NCI-H82 treated with DMSO at 0.1 percent for 48 hours (cell line): ENCODE data around the gene PPFIBP1.

Source experiments
- DNase-seq: peaks from one replicate; lab custom pipeline; 2025; ENCODE audit not compliant: unreplicated experiment; lab: John Stamatoyannopoulos, UW

The PPFIBP1 gene

GRCh38 chr12:27523642-27524493 lies at the start of gene PPFIBP1:
Gene PPFIBP1, plus strand, starts transcription at chr12:27524206. Its CDS starts 109,191 bp downstream, at chr12:27633397.
- peak; percentile 96 for DNase-seq

DNA sequence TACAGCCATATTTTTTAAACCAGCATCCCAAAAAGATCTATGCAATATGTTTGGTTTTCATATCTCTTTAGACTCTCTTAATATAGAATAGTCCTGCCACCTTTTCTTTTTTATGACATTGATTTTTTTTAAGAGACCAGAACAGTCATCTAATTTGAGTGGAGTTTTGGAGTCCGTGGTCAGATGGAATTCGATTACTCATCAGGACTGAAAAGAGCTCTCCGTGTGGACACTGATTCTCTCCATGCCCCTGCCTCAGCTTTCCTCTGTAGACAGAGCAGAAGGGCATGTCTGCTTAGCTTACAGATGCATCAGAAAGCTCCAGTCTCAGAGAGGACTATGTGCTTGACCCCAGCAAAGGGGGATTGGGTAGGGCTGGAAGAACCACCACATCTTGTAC lies 49.7 kb upstream of the PPFIBP1 start:
- DNase-seq, result no peak

DNA sequence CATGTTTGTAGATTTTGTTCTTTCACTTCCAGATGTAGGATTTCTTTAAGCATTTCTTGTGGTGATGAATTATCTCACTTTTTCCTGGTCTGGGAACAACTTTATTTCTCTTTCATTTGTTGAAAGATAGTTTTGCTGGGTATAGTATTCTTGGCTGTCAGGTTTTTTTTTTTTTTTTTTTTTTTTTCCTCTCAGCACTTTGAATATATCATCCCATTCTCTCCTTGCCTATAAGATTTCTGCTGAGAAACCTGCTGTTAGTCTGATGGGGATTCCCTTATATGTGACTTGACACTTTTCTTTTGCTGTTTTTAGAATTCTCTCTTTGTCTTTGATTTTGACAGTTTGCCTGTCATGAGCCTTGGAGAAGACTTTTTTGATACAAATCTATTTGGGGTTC lies 47.0 kb upstream of the PPFIBP1 start:
- no peak for DNase-seq

DNA sequence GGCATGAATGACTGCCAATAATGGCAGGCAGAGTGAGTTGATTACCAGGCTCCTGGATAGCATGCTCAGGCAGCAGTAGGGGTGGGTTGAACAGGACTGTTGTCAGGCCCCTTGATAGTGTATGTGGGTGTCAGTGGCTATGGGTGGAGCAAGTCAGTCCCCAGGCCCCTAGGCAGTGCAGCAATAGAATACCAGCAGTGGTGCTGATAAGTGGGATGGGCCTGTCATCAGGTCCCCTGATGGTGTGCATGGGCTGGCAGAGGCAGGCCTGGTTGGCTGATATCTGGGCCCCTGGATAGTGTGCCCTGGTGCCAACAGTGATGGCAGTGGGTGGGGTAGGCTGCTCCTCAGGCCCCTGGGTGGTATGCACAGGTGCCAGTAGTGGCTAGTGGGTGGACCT lies 45.1 kb upstream of the PPFIBP1 start:
- no peak for DNase-seq

DNA sequence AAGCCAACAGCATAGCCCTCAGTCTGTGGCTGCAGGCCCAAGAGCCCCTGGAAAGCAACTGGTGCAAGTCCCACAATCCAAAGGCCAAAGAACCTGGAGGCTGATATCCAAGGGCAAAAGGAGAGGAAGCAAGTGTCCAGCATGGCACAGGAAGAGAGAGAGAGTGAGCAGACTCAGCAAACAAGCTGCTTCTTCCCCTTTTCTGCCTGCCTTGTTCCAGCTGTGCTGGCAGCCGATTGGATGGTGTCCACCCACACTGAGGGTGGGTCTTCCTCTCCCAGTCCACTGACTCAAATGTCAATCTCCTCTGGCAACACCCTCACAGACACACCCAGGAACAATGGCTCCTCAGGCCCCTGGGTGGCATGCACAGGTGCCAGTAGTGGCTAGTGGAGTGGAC lies 44.0 kb upstream of the PPFIBP1 start:
- no peak for DNase-seq

- no peak for DNase-seq
Measured at GRCh38 chr12:27486961-27487360, 37.0 kb upstream of the PPFIBP1 start.

DNA sequence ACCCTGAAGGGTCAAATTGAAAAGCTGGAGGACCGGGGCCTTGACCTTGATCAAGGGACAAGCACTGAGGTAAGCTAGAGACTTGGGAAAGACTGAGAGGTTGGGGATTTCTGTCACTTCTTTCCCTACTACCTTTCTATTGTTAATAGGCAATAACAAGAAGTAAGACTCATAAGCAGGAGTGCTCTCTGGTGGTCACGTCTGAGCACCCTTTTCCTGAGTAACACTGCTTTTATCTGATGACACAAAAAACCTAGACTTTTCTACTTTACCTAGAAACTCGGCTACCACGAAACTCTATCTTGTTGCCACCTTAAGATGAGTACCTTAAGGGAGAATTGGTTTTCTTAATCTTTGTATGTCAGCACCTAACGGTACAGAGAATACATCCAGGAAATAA lies 35.5 kb upstream of the PPFIBP1 start:
- DNase-seq, result no peak

GRCh38 chr12:27491226-27491625 lies 32.8 kb upstream of the PPFIBP1 start:
- DNase-seq, result no peak

DNA sequence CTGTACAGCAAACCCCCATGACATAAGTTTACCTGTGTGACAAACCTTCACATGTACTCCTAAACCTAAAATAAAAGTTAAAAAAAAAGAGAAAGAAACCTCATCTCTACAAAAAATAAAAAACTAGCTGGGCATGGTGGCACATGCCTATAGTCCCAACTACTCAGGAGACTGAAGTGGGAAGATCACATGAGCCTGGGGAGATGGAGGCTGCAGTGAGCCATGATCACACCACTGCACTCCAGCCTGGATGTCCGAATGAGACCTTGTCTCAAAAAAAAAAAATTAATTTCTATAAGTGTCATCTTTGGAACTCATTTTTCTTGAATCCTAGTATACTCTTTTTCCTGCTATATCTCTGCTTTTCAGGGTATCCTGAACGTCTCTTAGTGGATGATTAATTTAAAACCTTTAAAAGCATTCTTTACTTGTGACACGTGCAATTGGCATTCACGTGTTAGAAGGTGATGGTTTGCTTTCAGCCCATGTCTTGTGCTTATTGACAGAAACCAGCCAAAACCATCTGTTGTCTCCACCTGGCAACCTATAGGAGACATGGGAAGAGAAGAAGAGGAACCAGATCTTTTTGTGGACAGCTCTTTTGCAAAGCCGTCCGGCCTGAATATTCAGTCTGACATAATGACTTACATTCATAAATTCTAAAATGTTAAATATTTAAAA lies 30.6 kb upstream of the PPFIBP1 start:
- no peak for DNase-seq

GRCh38 chr12:27497446-27497845 lies 26.6 kb upstream of the PPFIBP1 start:
- DNase-seq, result no peak

DNA sequence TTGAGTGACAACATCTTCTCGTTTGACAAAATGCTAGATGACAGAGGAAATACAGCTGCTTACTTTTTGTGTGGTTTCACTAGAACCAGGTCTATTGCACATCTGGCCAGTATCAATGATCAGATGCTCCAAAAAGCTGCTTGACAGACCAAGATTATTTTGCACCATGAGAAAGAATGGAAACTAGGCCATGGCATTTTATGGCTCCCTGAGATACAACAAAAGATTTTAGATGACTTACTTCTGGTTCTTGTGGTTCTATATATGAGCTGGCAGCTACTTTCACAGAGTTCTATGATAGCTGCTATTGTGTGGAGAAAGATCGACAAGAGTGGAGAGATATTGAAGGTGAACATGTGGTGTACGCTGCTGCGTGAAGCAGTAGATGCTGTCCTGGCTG lies 25.9 kb upstream of the PPFIBP1 start:
- DNase-seq, result no peak

- DNase-seq, result no peak
Measured at GRCh38 chr12:27498761-27499160, 25.2 kb upstream of the PPFIBP1 start.

DNA sequence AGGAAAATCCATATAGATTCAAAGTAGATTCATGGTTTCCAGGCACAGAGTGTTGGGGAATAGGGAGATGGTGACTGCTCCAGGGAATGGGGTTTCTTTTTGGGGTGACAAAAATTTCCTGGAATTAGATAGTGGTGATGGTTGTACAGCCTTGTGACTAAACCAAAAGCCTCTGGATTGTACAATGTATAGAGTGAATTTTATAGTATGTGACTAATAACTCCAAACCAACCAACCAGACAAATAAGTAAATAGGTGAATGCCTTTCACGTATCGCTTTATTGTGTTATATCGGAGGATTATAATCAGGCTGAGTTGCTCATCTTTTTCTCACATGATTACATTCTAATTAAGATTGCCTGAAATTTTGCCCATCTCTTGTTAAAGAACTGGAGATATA lies 24.6 kb upstream of the PPFIBP1 start:
- DNase-seq, result no peak

DNA sequence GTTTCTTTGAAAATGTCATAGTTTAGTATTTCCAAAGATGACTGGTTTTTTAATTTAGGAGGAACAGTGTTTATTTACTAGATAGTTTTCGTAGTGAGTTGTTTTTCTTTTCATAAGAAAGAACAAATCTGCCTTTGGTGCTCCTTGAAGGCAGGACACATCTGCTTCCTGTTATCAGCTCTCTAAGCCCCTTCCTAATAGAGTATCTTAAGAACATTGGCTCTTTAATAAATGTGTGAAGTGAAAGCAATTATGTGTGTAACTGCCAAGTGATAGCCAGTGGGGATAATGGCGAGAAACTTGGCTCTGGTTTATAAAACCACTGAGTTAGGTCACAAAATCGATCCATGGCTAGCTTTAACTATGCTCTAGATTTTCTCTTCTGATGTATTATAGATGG lies 23.5 kb upstream of the PPFIBP1 start:
- DNase-seq, result no peak

- no peak for DNase-seq
Measured at GRCh38 chr12:27502021-27502435, 22.0 kb upstream of the PPFIBP1 start.

- DNase-seq, result no peak
Measured at GRCh38 chr12:27504507-27504906, 19.5 kb upstream of the PPFIBP1 start.

DNA sequence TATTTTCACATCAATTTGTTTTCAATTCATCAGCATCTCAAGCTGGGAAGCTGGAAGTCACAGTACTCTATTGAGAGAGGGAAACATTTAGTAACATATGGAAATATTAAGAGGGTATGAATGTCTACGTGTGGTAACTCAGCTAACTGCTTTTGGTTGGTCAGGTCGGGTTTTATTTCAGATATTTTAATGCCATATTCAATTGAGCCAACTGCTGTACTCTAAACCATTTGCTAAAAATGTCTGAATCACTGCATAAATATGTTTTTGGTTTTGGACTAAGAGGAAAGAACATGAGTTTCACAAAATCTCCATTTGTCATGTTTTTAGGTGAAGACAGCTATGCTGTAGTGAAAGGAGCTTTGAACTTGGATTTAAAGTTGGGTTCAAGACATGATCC lies 18.9 kb upstream of the PPFIBP1 start:
- DNase-seq, result no peak

- no peak for DNase-seq
Measured at GRCh38 chr12:27505761-27506160, 18.2 kb upstream of the PPFIBP1 start.

DNA sequence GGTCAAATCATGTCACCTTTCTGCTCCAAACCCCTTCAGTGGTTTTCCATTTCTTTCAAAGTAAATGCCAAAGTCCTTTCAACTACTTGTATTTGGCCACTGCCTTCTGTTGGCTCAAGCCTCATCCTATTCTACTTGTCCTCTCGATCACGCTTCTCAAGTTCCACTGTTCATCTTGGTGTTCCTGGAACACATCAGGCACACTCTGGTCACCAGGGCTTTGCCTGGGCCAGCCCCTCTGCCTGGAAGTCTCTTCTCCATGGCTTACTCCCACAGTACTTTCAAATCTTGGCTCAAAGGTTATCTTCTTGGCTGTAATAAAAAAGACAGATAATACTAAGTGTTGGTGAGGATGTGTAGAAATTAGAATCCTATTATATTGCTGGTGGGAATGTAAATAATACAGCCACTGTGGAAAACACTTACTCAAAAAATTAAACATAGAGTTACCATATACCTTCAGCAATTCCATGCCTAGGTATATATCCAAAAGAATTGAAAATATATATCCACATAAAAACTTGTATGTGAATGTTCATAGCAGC lies 17.3 kb upstream of the PPFIBP1 start:
- no peak for DNase-seq

GRCh38 chr12:27508736-27509431 lies 15.1 kb upstream of the PPFIBP1 start:
- DNase-seq, result no peak

GRCh38 chr12:27511031-27511722 lies 12.8 kb upstream of the PPFIBP1 start:
- DNase-seq, result no peak
